OCI-LY3 (cell line): ENCODE data around the gene GALNT18.

Experiments
- EZH2phosphoT487 ChIP-seq: fragments of 200-600 bp; shearing (Covaris generic); IDR thresholded peaks from 2 replicates; pipeline ENCODE4 v1.6.1; 2018; ENCODE audit warnings: antibody characterized with exemption, mixed run types, low read depth
- TF ChIP-seq, protein P1 (sequence below): fragments of 200-600, 300-600 bp; sonication (generic); IDR thresholded peaks from 2 replicates; pipeline ENCODE4 v1.5.1; 2014; ENCODE audit warnings: antibody characterized with exemption, low read length, low read depth

- TF ChIP-seq, protein P1, sequence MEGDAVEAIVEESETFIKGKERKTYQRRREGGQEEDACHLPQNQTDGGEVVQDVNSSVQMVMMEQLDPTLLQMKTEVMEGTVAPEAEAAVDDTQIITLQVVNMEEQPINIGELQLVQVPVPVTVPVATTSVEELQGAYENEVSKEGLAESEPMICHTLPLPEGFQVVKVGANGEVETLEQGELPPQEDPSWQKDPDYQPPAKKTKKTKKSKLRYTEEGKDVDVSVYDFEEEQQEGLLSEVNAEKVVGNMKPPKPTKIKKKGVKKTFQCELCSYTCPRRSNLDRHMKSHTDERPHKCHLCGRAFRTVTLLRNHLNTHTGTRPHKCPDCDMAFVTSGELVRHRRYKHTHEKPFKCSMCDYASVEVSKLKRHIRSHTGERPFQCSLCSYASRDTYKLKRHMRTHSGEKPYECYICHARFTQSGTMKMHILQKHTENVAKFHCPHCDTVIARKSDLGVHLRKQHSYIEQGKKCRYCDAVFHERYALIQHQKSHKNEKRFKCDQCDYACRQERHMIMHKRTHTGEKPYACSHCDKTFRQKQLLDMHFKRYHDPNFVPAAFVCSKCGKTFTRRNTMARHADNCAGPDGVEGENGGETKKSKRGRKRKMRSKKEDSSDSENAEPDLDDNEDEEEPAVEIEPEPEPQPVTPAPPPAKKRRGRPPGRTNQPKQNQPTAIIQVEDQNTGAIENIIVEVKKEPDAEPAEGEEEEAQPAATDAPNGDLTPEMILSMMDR = no peak
- no peak for TF ChIP-seq EZH2phosphoT487
These were observed 41.8 kb downstream of the GALNT18 start for GRCh38 chr11:11580012-11580411.
